ENCODE data around the gene HS3ST3A1.

HS3ST3A1 gene

DNA sequence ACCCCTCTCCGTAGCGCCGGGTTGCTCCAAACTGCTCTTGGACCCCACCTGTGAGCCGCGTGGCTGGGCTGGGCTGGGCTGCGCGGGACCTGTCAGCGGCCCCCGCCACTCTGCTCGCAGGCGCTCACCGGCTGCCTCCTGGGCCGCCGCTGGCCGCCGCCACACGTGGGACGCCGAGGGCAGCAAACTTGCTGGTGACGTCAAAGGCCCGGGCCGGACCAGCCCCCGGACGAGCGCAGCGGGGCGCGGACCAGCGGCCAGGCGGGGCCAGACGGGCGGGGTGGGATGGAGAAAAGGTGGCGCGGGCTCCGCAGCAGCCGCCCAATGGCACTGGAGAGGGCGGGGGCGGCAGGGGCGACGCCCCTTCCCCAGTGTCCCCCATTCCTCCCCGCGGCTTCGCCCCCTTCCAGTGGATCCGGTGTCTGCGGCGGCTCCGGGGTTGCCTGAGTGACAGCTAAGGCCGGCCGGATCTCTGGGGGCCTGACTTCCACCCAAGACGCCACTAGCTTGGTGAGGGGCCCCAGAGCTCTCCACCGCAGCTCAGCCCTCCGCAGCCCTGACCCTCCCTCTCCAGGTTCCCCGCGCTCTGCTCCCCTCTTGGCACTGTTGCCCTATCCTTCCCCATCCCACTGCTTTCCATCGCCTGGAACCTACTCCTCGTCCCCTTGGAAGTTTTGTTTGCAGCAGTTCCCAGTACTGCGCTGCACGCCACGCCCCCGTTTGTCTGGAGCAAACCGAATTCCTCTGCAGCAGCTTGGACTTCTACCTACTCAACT is at the start of gene HS3ST3A1:
Gene HS3ST3A1 (minus strand): TSS at position 154 of the 776 bp plus-strand sequence. CDS start 800 bp downstream, outside the sequence.
- DNase-seq (ENCODE audit: low read depth in 2 of 2): peak; percentile 73

DNA sequence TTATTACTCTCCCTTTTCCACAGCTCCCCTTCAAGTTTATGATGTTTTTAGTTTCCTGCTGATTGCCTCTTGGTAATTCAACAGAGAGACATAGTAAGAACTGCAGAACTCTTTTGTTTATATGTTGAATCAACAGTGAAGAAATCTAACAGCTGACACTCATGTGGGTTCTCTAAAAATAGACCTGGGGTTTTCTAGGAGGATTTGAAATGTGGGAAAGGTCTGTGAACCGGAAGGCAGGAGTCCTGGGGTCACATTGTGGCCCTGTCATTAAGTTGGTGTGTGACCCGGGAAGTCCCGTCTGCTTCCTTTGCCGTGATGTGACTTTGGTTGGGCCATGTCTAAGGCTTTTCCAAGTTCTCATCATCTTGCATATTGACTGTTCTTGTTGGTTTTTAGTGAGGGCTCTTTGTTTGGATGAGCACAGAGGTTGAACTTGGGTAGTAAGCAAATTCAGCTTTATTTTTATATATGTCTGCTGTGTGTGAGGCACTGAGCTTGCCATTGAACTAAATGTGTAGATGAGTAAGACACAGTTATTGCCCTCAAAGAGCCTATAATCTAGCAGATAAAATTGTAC is 48.5 kb upstream of the HS3ST3A1 start:
- DNase-seq (ENCODE audit: low read depth in 2 of 2): no peak

DNA sequence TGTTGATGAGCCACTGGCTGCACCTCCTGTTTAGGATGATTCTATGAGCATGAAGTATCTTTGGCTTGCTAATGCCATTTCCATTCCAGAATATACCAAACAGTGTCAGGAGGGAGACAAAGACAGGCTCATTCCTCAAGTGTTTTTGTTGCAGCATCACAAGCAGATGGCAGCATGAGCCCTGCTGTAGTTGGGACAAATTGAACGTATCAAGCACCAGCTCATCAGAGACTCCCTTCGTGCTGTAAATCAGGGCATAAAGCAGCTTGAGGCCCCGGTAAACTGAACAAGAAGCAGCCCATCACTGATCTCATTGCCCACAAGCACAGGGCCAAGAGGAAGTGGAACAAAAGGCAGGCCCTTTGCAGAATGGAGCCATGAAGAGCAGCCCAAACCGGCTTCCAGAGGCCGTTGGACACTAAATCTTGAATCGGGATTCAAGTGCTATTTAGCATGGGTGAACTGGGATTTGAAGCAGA is 45.9 kb upstream of the HS3ST3A1 start:
- peak; percentile 35 to 39 for DNase-seq (ENCODE audit: low read depth in 2 of 2)

DNA sequence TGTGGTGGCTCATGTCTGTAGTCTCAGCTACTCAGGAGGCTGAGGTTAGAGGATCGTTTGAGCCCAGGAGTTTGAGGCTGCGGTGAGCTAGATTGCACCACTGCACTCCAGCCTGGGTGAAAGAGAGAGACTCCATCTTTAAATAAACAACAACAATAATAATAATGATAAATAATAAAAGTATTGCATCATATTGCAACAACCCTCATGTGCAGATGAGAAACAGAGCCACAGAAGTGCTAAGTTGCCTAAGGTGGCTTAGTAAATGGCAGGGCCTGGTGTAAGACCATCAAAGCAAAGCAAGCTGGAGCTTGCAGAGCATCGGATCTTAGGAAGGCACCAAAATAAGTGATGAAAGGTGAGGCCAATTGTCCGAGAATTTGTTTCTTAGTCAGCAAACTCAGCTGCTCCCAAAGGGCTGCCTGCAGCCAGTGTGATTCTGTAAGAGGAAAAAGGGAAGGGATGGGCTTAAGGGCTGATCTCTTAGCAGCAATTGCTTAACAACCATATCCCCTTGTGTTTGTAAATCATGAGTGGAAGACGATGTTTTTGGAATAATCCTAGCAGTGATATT is 45.3 kb upstream of the HS3ST3A1 start:
- no peak for DNase-seq (ENCODE audit: low read depth in 2 of 2)

DNA sequence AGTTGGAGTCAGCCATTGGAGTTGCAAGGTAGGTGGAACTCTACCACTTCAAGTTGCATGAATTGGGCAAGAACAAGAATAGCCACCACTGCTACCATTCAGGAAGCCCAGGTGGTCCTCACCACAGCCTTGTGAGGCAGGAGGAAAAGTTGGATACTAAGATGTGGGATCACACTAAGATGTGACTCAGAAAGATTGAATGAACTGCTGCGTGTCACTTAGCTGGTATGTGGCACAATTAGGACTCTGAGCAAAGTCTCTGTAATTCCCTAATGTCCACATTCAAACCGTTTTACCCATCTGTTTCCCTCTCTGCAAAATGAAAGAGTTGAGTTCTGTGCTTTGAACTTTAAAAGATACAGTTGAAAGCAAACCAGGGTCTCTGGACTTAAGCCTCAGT is 44.7 kb upstream of the HS3ST3A1 start:
- no peak for DNase-seq (ENCODE audit: low read depth in 2 of 2)

DNA sequence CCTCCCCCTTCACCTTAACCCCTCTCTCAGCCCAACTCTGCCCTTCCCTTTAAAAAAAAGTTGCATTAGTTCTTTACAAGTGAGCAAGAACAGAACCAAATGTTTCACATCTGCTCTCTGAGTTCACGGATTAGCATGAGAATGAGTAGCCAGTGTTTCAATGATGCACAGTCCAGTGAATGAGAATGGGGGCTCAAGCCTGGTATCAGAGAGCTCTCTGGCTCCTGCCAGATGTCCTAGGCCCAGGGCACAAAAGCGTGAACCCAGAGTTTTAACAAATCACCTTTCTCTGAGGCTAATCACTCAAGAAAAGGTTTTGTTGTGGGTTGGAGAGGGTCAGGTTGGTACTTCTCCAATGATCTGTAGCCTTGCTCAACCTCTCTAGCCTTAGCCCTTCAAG is 41.5 kb upstream of the HS3ST3A1 start:
- no peak for DNase-seq (ENCODE audit: low read depth in 2 of 2)

DNA sequence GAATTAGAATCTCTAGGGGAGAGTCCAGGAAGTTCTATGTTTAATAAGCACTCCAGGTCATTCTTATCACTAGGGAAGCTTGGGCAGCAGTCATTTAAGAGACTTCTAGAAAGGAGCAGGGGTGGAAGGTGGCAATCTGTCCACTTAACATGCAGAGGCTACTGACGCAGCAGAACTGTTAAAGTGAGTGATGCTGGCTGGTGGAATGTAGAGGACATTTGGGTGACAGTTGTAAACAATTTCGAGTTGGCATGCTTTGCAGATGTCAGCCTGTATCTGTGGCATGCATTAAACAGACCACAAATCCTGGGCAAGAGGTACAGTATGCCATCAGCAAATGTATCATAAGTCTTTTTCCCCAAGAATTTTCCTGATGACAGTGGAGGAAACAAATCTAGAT is 40.5 kb upstream of the HS3ST3A1 start:
- DNase-seq (ENCODE audit: low read depth in 2 of 2): no peak

DNA sequence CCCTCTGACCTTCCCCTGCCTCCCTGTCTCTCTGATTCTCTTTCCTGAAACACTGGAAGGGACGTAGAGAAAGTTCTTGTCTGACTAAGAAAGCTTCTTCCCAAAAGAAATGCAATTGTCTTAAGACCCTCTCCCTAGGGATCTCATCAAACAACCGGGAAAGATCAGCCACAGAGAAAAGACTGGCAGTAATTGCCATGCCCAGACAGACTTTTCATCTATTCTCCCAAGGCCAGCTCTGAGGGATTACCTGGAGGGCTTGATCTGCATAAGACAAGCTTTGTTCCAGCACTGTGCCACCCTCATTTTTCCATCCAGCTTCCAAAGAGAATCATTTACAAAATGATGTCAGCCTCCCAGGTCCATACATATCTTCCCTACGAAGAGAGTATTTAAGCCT is 38.8 kb upstream of the HS3ST3A1 start:
- no peak for DNase-seq (ENCODE audit: low read depth in 2 of 2)

DNA sequence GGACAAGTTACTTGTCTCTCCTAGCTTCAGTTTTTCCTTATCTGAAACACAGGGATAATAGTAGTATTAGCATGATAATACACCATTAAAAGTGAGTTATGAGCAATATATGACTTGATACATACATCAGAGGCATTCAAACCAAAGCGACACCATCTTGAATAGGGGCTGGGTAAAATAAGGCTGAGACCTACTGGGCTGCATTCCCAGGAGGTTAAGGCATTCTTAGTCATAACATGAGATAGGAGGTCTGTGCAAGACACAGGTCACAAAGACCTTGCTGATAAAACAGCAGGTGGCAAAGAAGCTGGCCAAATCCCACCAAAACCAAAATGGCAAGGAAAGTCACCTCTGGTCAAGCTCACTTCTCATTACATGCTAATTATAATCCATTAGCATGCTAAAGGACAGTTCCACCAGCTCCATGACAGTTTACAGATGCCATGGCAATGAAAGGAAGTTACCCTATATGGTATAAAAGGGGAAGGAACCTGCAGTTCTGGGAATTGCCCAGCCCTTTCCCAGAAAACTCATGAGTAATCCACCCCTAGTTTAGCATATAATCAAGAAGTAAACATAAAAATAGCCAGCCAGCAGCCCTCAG is 37.2 kb upstream of the HS3ST3A1 start:
- DNase-seq (ENCODE audit: low read depth in 2 of 2): no peak

DNA sequence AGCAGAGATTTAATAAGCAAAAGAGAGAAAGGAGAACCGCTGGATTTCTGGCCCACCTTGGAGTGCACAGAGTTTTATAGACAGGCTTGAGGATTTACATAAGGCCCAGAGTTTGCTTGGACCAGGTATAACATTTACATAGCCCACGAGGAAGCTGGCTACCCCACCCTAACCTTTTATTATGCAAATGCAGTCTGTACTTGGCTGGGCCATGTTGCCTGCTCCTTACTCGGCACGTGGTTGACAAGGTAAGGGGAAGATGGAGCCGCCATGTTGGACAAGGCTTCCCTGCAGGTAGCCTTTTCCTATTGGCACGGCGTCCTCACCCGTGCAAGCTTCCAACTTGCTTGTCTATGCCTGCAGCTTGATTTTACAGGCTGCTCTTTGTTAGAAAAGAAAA is 35.2 kb upstream of the HS3ST3A1 start:
- DNase-seq (ENCODE audit: low read depth in 2 of 2): no peak

DNA sequence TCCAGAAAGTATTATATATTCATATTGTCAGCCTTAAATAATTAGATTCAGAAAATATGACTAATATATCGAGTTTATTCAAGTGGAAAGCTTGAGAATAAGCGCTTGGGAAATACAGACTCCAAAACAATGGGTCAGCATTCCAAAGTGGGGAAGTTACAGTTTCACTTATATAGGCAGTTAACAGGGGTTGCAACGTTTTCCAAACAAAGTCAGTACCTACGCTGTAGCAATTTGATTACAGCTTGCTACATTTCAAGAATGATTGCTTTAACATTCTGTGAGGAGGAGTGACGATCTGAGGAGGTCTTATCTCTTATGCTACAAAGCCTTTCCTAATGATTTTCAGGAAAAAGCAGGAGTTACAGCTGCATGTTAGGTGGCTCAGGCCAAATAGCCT is 34.2 kb upstream of the HS3ST3A1 start:
- DNase-seq (ENCODE audit: low read depth in 2 of 2): no peak

DNA sequence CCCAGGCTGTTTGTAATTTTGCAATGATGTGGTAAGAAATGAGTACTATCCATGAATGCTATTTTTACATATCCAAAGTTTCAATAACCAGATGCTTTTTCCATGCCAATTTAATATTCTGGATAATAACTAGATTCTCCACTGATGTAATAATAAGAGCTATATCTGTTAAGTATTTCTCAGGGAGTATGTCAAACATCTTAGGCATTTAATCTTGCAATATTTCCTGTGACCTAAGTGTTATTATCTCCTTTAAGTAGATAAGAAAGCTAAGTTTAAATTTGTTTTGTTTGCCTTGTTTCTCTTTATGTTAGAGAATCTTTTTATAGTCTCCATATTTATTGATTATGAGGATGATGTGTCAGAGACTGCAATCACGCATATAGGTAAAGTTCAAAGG is 32.3 kb upstream of the HS3ST3A1 start:
- DNase-seq (ENCODE audit: low read depth in 2 of 2): no peak

DNA sequence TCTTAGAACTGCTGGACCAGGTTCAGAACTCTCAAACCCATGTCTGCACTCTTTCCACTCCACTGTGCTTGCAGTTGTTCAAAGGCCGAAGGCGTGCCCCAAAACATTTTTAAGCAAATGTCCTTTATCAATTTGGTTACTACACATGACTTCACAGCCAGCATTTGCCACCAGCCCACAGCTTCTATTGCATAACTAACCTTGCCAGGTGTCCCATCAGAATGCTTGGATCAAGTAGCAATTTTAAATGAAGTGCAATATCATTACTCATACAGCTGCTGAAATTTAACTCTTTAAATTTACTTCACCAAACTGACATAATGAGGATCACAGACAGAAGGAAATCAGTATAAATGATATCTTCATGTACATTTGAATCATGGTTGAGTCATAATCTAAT is 29.8 kb upstream of the HS3ST3A1 start:
- DNase-seq (ENCODE audit: low read depth in 2 of 2): no peak

DNA sequence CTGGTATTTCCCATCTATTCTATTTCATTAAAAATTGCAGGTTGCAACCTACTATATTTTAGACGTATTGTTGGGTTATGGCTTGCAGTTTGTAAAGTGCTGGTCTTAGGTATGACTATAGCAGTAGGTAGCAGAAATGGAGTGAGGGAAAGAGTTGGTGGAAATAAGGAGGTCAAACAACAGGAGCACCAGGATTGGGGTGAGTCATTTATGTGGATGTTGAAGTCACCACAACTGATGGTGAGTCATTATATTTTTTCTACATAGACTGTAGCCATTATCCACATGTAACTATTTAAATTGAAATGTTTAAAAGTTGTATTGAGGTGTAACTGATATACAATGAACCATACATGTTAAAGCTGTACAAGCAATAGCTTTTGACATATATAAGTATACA is 25.0 kb upstream of the HS3ST3A1 start:
- peak; percentile 53 to 55 for DNase-seq (ENCODE audit: low read depth in 2 of 2)

DNA sequence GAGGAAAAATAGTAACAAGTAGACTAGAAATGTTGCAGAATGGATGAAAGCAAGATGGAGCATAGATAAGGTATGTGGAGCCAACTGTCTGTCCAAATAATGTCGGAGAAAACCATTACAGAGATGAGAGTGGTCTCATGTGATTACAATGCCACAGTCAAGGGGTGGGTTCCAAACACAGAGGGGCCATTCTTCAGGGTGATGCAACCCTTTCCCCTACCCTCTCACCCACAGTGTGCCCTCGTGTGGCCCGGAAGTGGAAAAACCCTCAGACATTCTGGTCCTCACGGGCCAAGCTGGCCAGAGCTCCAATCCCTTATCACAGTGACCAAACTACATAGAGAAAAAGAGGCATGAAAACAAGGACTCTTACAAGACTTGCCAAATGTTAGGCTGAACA is 17.7 kb upstream of the HS3ST3A1 start:
- no peak for DNase-seq (ENCODE audit: low read depth in 2 of 2)

DNA sequence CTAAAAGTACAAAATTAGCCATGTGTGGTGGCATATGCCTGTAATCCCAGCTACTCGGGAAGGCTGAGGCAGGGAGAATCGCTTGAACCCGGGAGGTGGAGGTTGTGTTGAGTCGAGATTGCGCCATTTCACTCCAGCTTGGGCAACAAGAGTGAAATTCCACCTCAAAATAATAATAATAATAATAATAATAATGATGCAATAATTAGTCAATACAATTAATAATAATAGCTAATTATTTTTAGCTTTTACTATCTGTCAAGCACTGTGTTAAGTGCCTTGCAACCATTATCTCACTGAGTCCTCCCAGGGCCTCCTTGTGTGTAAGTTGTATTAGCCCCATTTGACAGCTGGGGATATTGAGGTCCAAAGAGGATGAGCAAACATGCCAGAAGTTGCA is 14.3 kb upstream of the HS3ST3A1 start:
- no peak for DNase-seq (ENCODE audit: low read depth in 2 of 2)

DNA sequence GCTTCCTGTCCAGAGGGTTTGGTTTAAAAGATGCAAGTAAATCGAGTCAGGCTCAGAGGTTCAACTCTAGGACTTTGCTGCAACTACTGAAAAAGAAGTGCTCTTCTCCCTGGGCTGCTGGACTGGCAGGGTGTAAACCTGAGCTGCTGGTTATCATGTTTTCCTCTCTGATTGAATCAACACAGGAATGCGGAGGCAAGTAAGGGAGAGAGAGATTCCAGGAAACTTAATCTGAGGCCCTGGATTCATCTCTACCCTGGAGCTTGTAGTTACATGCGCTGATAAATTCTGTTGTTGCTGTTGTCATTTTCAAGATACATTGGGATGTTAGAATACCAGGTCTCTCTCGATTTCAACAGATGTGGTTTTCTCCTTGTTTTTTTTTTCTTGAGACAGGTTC is 8.2 kb upstream of the HS3ST3A1 start:
- DNase-seq (ENCODE audit: low read depth in 2 of 2): no peak

DNA sequence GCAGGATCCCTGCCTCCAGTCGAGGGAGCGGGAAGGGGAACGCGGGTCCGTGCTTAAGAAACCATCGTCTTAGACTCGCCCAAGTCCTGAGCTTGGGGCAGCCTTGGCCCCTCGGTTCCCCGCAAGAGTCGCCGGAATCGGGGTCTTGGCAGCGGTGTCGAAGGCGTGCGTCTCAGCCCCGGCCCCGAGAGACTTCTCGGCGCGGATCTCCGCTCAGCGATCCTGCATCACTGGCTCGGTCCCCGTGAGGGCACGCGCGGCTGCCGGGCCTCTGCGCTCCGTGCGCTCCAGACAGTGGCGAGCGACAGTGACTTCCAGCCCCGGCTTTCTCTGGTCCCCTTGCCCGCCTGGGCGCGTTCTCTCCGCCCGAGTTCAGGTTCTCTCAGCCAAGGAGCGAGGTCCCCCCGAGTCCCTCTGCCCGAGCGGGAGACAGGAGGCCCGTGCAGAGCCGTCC is 380 bp downstream of the HS3ST3A1 start:
- no peak for DNase-seq (ENCODE audit: low read depth in 2 of 2)

DNA sequence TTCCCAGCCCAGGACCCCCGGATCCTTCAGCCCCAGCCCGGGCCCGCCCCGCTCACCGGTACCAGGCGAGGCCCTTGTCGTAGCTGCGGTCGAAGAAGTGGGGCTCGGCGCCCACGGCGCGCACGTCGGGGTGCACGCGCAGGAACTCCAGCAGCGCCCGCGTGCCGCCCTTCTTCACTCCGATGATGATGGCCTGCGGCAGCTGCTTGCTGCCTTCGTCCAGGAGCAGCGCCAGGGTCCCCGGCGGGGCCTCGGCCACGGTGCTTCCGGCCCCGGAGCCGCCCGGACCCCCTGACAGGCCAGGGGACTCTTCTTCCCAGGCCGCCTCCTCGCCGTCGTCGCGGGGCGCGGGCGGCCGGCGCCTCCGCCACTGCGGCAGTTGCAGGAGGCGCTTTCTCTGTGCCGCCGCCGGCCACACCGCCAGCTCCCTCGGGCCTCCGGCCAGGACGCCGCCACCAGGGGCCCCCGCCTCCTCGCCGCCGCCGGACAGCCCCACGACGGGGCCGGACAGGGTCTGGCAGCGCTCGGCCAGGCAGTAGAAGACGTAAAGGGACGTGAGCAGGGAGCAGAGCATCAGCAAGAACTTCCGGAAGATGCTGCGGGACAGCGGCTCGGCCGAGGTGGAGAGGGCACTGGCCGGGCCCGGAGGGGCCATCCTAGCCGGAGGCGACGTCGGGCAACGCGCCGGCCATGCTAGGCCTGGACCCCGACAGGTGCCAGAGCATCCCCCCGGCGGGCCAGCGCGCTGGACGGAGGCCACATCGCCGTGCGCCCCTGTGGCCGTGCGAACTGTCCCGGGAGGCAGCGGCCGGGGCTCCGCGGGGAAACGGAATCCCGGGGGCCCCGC is 1.0 kb downstream of the HS3ST3A1 start:
- DNase-seq (ENCODE audit: low read depth in 2 of 2): no peak

DNA sequence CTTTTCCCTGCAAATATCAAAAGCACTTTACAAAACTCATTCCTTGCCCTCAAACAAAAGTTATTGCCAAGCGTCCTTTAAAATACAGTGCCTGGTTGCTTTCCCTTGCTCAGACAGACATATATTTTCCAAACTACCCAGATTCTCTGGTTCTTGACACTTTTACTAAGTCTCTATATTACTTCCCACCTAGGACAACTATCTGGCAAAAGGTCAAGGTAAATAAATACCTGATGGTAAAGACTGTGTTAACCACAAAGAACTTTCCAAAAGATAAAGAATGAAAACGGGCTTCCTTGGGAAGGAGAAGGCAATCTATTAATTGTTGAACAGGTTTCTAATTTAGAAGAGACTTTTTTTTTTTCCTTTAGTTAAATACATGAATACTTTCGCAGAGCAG is 1.9 kb downstream of the HS3ST3A1 start:
- no peak for DNase-seq (ENCODE audit: low read depth in 2 of 2)

DNA sequence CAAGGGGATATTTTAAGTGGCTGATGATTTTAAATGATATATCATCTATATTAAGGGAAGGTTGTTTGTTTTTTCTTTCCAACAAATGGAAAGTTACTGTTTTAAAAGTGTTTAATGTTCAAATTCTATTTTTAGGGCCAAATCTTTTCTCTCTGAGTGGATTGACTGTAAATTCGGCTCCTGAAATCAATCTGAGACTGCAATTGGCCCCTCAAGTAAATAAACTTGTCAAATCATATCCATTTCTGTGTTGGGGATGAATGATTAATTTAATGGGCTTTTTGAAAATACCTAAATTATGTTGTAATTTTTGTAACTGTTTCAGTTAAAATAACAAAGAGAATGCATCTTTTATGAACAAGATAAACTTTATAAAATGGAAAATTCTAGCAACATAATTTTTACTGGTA is 2.6 kb downstream of the HS3ST3A1 start:
- DNase-seq (ENCODE audit: low read depth in 2 of 2): no peak

Data from fibroblast of skin of left quadriceps (primary cell).